Kidney epithelial cell (primary cell): ENCODE results near the gene ITGA6. TPM values are rescaled to one million over a fixed set of nuclear protein-coding genes. Genes with fewer than 3 reads are reported as not detected.

Source experiments
- DNase-seq: peaks from one replicate; pipeline ENCODE4 v3.0.0-alpha.2; 2010; ENCODE audit warnings: low read depth
- H3K27me3 ChIP-seq: 2 replicates; pipeline ENCODE4 v1.6.0; 2011; ENCODE audit warnings: low read length; ENCODE audit not compliant: control insufficient read depth, insufficient read depth
- H3K36me3 ChIP-seq: 2 replicates; pipeline ENCODE4 v1.5.1; 2011; ENCODE audit warnings: low read length; ENCODE audit not compliant: control insufficient read depth, insufficient read depth
- H3K4me3 ChIP-seq: 2 replicates; pipeline ENCODE4 v1.5.1; 2011; ENCODE audit warnings: low read depth, mild to moderate bottlenecking, control low read depth, low read length
- CTCF ChIP-seq: IDR thresholded peaks from 2 replicates; pipeline ENCODE4 v1.5.1; 2011; ENCODE audit warnings: mild to moderate bottlenecking, moderate library complexity, low read length, control low read depth, inconsistent platforms; ENCODE audit not compliant: insufficient read depth, poor library complexity, severe bottlenecking
- total RNA-seq: library from RNA; depleted of rRNA; stranded (reverse); fragments of >200 nt; gene quantifications from 2 replicates; pipeline ENCODE4 v1.2.3, GENCODE V29; 2015

The ITGA6 gene
- total RNA-seq, 1 donor from 2014 or later = 94.7 TPM

GRCh38 chr2:172434821-172435605 lies 7.6 kb downstream of the ITGA6 start:
- no peak overlapping the region for H3K4me3 ChIP-seq
- H3K36me3 ChIP-seq = no peaks in the 10 kb centered on the region
- no peaks in the 10 kb centered on the region for H3K27me3 ChIP-seq
- no peak for TF ChIP-seq CTCF
- no peak for DNase-seq

DNA sequence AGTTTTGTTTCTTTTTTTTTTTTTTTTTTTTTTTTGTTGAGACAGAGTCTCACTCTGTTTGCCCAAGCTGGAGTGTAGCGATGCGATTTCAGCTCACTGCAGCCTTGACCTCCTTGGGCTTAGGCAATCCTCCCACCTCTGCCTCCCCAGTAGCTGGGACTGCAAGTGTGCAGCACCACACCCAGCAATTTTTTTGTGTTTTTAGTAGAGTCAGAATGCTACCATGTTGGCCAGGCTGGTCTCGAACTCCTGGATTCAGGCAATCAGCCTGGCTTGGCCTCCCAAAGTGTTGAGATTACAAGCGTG lies 8.2 kb downstream of the ITGA6 start:
- Histone ChIP-seq H3K27me3 (no peaks in the 10 kb centered on the region), H3K4me3 (no peak overlapping the region), H3K36me3 (no peaks in the 10 kb centered on the region)
- TF ChIP-seq CTCF = no peak
- DNase-seq = no peak

- no peak for DNase-seq
- H3K4me3 ChIP-seq = no peak overlapping the region
Measured at GRCh38 chr2:172436889-172437288, 9.5 kb downstream of the ITGA6 start.

DNA sequence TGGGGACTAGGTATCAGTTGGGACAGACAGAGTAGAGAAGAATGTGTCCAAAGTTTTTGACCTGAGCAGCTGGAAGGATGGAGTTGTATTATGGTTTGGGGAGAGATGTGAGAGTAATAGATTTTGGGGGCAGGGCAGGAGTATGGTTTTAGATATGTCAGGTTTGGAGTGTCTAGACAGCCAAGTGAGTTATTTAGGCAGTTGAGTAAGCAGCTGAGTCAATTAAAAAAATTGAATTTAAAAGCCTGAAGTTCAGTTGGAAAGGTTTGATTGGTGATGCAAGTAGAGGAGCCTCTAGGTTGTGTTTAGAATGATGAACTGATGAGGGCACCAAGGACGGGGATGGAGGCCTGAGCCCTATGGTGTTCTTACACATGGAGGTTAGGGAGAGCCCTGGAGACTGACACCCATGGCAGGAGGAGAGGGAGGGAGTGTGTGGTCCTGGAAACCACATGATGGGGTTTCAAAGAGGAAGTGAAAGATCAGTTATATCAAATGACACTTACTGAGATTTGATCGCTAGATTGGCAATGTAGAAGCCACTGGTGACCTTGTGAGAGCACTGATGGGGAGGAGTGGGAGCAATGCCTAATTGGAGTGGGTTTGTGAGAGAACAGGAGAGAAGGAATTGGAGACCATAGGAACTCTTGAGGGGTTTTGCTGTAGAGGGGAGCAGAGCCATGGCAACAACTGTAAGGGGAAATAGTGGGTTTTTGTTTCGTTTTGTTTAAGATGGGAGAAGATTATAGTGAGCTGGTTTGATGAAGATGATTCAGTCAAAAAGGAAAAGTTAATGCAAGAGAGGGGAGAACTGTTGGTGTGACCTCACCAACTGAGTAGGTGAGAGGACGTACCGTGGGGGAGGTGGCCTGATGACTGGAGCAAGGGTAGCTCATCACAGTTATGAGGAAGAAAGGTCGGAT lies 10.3 kb downstream of the ITGA6 start:
- DNase-seq = no peak
- H3K36me3 ChIP-seq = no peaks in the 10 kb centered on the region
- H3K27me3 ChIP-seq = no peaks in the 10 kb centered on the region
- no peak for TF ChIP-seq CTCF
- no peak overlapping the region for H3K4me3 ChIP-seq

More at GRCh38 chr2:172436889-172437288, 9.5 kb downstream of the ITGA6 start:
- no peak for TF ChIP-seq CTCF
- Histone ChIP-seq H3K36me3 (no peaks in the 10 kb centered on the region), H3K27me3 (no peaks in the 10 kb centered on the region)

- no peak overlapping the region for H3K4me3 ChIP-seq
- TF ChIP-seq CTCF = no peak
- no peaks in the 10 kb centered on the region for H3K36me3 ChIP-seq
- no peak for DNase-seq
- H3K27me3 ChIP-seq = no peaks in the 10 kb centered on the region
Measured at GRCh38 chr2:172438741-172439508, 11.5 kb downstream of the ITGA6 start.
